Activated CD8-positive, alpha-beta memory T cell treated with anti-CD3 and anti-CD28 coated beads for 36 hours (primary cell): ENCODE measurements around the gene MAP3K2. TPM values are rescaled to one million over a fixed set of nuclear protein-coding genes. Genes with fewer than 3 reads are reported as not detected.

Source experiments
- CTCF ChIA-PET: fragments of 350-600 bp; sonication (Branson Sonifier 250); formaldehyde crosslinking; loops from one replicate; lab custom pipeline; 2021; ENCODE audit warnings: antibody characterized with exemption; lab: Charles Lee
- POLR2A ChIA-PET: fragments of 350-600 bp; sonication (Branson Sonifier 250); formaldehyde crosslinking; loops from one replicate; lab custom pipeline; 2021; ENCODE audit warnings: antibody characterized with exemption; lab: Charles Lee
- total RNA-seq, 2 experiments: library from RNA; stranded (reverse); gene quantifications; one replicate each; pipeline ENCODE4 v1.2.3, GENCODE V29; 2021

Gene MAP3K2
- total RNA-seq, 2 experiments from 2014 or later, result 48.4 to 49.5 TPM

- CTCF ChIA-PET, result interaction anchor here (0.7 kb wide), 1 partner anchor 33 kb away, joined by 3 read pairs; no protein-coding TSS in a partner anchor
Measured at GRCh38 chr2:127422559-127423477, 35.0 kb upstream of the MAP3K2 start.

DNA sequence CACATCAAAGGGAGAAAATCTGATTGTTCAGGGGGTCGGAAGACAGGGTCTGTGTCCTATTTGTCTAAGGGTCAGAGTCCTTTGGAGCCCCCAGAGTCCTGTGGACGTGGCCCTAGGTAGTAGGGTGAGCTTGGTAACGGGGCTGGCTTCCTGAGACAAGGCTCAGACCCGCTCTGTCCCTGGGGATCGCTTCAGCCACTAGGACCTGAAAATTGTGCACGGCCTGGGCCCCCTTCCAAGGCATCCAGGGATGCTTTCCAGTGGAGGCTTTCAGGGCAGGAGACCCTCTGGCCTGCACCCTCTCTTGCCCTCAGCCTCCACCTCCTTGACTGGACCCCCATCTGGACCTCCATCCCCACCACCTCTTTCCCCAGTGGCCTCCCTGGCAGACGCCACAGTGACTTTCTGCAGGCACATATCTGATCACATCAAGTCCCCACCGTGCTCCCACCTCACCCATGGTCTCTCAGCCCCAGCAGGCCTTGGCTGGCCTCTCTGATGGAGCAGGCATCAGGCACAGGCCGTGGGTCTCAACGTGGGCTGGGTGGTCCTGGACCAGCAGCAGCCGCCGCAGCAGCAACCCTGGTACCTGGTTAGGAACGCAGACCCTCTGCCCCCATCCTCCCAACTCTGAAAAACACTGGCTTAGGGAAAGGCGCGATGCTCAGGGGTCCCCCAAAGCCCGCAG, 34.2 kb upstream of the MAP3K2 start:
- ChIA-PET CTCF (no interaction called here), POLR2A (no interaction called here)

More at GRCh38 chr2:127422559-127423477, 35.0 kb upstream of the MAP3K2 start:
- POLR2A ChIA-PET, result interaction anchor here (0.6 kb wide), 1 partner anchor 600 kb away, joined by 3 read pairs; no protein-coding TSS in a partner anchor

GRCh38 chr2:127421116-127421800, 33.5 kb upstream of the MAP3K2 start:
- ChIA-PET CTCF (no interaction called here), POLR2A (no interaction called here)

GRCh38 chr2:127420039-127420864, 32.5 kb upstream of the MAP3K2 start:
- ChIA-PET POLR2A (no interaction called here), CTCF (interaction anchor here (1.5 kb wide), 1 partner anchor 33 kb away, joined by 4 read pairs; no protein-coding TSS in a partner anchor)

- ChIA-PET POLR2A (no interaction called here), CTCF (interaction anchor here (1.5 kb wide), 1 partner anchor 34 kb away, joined by 4 read pairs; no protein-coding TSS in a partner anchor)
Measured at GRCh38 chr2:127419448-127420038, 31.8 kb upstream of the MAP3K2 start.

- POLR2A ChIA-PET, result no interaction called here
- CTCF ChIA-PET, result interaction anchor here (1.5 kb wide), 1 partner anchor 35 kb away, joined by 4 read pairs; no protein-coding TSS in a partner anchor
Measured at GRCh38 chr2:127419112-127419430, 31.3 kb upstream of the MAP3K2 start.

GRCh38 chr2:127418300-127419111, 30.7 kb upstream of the MAP3K2 start, which contains the start of gene PROC:
TSS of gene PROC (plus strand) at chr2:127418427. CDS start at chr2:127419943, 1,516 bp downstream.
- POLR2A ChIA-PET, result interaction anchor here (0.5 kb wide), 1 partner anchor 208 kb away, joined by 3 read pairs; no protein-coding TSS in a partner anchor
- CTCF ChIA-PET, result no interaction called here

DNA sequence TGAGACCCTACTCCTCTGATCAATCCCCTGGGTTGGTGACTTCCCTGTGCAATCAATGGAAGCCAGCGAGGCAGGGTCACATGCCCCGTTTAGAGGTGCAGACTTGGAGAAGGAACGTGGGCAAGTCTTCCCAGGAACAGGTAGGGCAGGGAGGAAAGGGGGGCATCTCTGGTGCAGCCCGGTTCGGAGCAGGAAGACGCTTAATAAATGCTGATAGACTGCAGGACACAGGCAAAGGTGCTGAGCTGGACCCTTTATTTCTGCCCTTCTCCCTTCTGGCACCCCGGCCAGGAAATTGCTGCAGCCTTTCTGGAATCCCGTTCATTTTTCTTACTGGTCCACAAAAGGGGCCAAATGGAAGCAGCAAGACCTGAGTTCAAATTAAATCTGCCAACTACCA, 29.6 kb upstream of the MAP3K2 start:
- POLR2A ChIA-PET, result interaction anchor here (0.6 kb wide), 1 partner anchor 36 kb away, joined by 5 read pairs; no protein-coding TSS in a partner anchor
- CTCF ChIA-PET, result interaction anchor here (2.5 kb wide), 1 partner anchor 68 kb away, joined by 8 read pairs; no protein-coding TSS in a partner anchor

DNA sequence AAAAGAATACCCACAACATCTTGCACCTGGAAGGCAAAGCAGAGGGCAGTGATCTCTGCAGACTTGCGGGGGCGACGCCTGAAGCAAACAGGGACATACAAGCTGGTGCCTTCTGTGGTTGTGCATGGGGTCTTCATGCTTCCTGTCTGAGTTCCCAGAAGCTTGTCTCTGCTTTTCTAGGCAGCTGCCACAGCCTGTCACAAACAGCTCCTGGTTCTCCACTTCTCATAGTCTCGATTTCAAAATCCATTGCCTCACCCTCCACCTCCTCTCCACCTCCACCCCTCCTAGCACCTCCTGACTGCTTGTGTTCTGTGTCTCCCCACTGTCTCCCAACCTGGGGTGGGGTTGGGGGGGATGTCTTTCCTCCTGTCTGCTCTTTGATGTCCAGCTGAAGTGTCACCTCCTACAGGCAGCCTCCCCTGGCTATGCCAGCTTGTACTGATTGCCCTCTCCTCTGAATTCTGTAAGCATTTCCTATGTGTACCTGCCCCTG, 28.8 kb upstream of the MAP3K2 start:
- ChIA-PET POLR2A (interaction anchor here (1.8 kb wide), 1 partner anchor 28 kb away, joined by 6 read pairs; the partner anchor contains the start of gene MAP3K2), CTCF (interaction anchor here (0.9 to 2.5 kb wide), 5 partner anchors 16 to 67 kb away, joined by 3 to 8 read pairs (median 3); no protein-coding TSS in a partner anchor)

- POLR2A ChIA-PET, result interaction anchor here (0.6 to 1.8 kb wide), 2 partner anchors 27 to 122 kb away, joined by 3 to 6 read pairs; partner anchors contain the start of genes ERCC3 and MAP3K2
Measured at GRCh38 chr2:127415593-127416505, 28.1 kb upstream of the MAP3K2 start.

DNA sequence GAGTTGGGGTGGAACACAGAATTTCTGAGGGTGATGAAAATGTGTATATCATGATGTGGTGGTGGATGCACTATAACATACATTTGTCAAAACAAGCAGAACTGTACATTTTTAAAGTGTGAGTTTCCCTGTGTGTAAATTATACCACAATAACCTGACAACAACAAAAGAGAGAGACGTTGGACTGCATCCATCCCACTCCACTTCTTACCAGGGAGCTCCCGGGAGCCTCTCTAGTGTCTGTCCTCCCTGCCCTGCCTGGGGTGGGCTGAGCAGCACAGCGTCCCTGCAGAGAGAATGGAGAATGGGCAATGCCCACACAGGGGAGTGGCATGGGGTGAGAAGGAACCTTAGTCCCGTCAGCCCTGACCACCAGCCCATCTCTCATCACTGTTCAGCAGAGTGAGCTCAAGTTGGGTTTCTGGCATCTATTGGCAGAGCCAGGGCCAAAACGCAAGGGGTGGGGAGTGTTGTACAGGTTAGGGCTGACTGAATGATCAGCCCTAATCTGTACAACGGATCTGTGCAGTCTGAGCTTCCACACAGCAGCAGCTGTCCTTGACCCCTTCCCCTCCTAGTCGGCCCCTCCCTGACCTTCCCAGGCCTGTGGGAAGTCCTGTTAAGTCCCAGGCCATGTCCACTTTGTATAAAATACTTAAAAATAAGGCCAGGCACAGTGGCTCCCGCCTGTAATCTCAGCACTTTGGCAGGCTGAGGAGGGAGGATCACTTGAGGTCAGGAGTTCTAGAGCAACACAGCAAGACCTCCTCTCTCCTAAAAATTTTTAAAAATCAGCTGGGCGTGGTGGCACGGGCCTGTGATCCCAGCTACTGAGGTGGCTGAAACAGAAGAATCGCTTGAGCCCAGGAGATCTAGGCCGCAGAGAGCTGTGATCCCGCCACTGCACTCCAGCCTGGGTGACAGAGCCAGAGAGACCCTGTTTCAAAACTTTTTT, 27.1 kb upstream of the MAP3K2 start:
- ChIA-PET POLR2A (interaction anchor here (0.6 to 1.8 kb wide), 2 partner anchors 26 to 121 kb away, joined by 3 to 6 read pairs; partner anchors contain the start of genes ERCC3 and MAP3K2), CTCF (interaction anchor here (1.0 to 2.5 kb wide), 3 partner anchors 13 to 65 kb away, joined by 3 to 8 read pairs (median 3); no protein-coding TSS in a partner anchor)

More at GRCh38 chr2:127415593-127416505, 28.1 kb upstream of the MAP3K2 start:
- CTCF ChIA-PET, result interaction anchor here (0.9 to 2.5 kb wide), 6 partner anchors 13 to 66 kb away, joined by 3 to 8 read pairs (median 3); no protein-coding TSS in a partner anchor

GRCh38 chr2:127413782-127414637, 26.2 kb upstream of the MAP3K2 start:
- CTCF ChIA-PET, result interaction anchor here (1.5 kb wide), 1 partner anchor 12 kb away, joined by 3 read pairs; no protein-coding TSS in a partner anchor
- POLR2A ChIA-PET, result no interaction called here

GRCh38 chr2:127413200-127413599, 25.4 kb upstream of the MAP3K2 start:
- POLR2A ChIA-PET, result no interaction called here
- CTCF ChIA-PET, result no interaction called here
